Neuronal stem cell (in vitro differentiated cells): Measurements from ENCODE around the gene ALG2.
A peak's percentile ranks its signal among the peaks of the same experiment; 100 is the strongest.

Source experiments
- DNase-seq: peaks from one replicate; pipeline ENCODE4 v3.0.0-alpha.2; 2013; ENCODE audit warnings: low spot score
- H2AFZ ChIP-seq: one replicate; pipeline ENCODE4 v1.6.1; 2013; ENCODE audit warnings: mild to moderate bottlenecking, low read length, inconsistent platforms
- H2AK5ac ChIP-seq: 2 replicates; pipeline ENCODE4 v1.6.1; 2013; ENCODE audit warnings: low read depth, mild to moderate bottlenecking, inconsistent platforms, low read length, moderate library complexity, mixed read lengths
- H2BK120ac ChIP-seq: 2 replicates; pipeline ENCODE4 v1.6.1; 2013; ENCODE audit warnings: low read depth, mild to moderate bottlenecking, inconsistent platforms, low read length, moderate library complexity, mixed read lengths
- H2BK12ac ChIP-seq: one replicate; pipeline ENCODE4 v1.6.1; 2013; ENCODE audit warnings: low read length, inconsistent platforms
- H2BK15ac ChIP-seq: 2 replicates; pipeline ENCODE4 v1.6.1; 2013; ENCODE audit warnings: mild to moderate bottlenecking, low read length, inconsistent platforms, mixed read lengths
- H2BK5ac ChIP-seq: one replicate; pipeline ENCODE4 v1.6.1; 2013; ENCODE audit warnings: inconsistent platforms, mild to moderate bottlenecking, low read length, moderate library complexity
- H3K14ac ChIP-seq: one replicate; pipeline ENCODE4 v1.6.1; 2013; ENCODE audit warnings: low read length, inconsistent platforms
- H3K18ac ChIP-seq: 2 replicates; pipeline ENCODE4 v1.6.1; 2013; ENCODE audit warnings: low read length, inconsistent platforms
- H3K23ac ChIP-seq: 2 replicates; pipeline ENCODE4 v1.6.1; 2013; ENCODE audit warnings: low read depth, mild to moderate bottlenecking, mixed read lengths, low read length, inconsistent platforms; ENCODE audit not compliant: poor library complexity
- H3K27ac ChIP-seq: replicated peaks from 3 replicates; pipeline ENCODE4 v1.5.1; 2013; ENCODE audit warnings: low read length, inconsistent platforms
- H3K27me3 ChIP-seq, 3 experiments: 2 replicates each; pipeline ENCODE4 v1.6.1; 2013; ENCODE audit warnings: low read length in 3 of 3, mild to moderate bottlenecking in 2 of 3, inconsistent platforms in 1 of 3, low read depth in 1 of 3, mixed read lengths in 1 of 3, moderate library complexity in 1 of 3; ENCODE audit not compliant: control insufficient read depth in 3 of 3, insufficient read depth in 3 of 3
- H3K36me3 ChIP-seq, 2 donors: replicated peaks in 1 of 2; 2 replicates each; pipeline ENCODE4 v1.6.1; 2013; ENCODE audit warnings: low read length in 2 of 2; ENCODE audit not compliant: control insufficient read depth in 2 of 2, insufficient read depth in 2 of 2
- H3K4ac ChIP-seq: 2 replicates; pipeline ENCODE4 v1.6.1; 2013; ENCODE audit warnings: inconsistent platforms, mild to moderate bottlenecking, low read length, moderate library complexity
- H3K4me1 ChIP-seq, 2 donors: 1 replicate in 1 of 2; 2 replicates in 1 of 2; pipeline ENCODE4 v1.6.1; 2013; ENCODE audit warnings: low read length in 2 of 2, low read depth in 1 of 2; ENCODE audit not compliant: control insufficient read depth in 2 of 2, insufficient read depth in 1 of 2
- H3K4me2 ChIP-seq: one replicate; pipeline ENCODE4 v1.6.1; 2013; ENCODE audit warnings: mild to moderate bottlenecking, low read length, inconsistent platforms; ENCODE audit not compliant: insufficient read depth, poor library complexity, severe bottlenecking
- H3K4me3 ChIP-seq, 2 donors: 2 replicates each; pipeline ENCODE4 v1.5.1; 2013; ENCODE audit warnings: low read length in 2 of 2, mild to moderate bottlenecking in 2 of 2, inconsistent platforms in 1 of 2, moderate library complexity in 1 of 2
- H3K79me1 ChIP-seq: one replicate; pipeline ENCODE4 v1.6.1; 2013; ENCODE audit warnings: low read depth, mild to moderate bottlenecking, inconsistent platforms, low read length, moderate library complexity
- H3K9ac ChIP-seq: one replicate; pipeline ENCODE4 v1.6.1; 2013; ENCODE audit warnings: mild to moderate bottlenecking, low read depth, low read length, inconsistent platforms; ENCODE audit not compliant: poor library complexity
- H3K9me3 ChIP-seq, 2 donors: replicated peaks in 1 of 2; 2 replicates each; pipeline versions ENCODE3 to v1.6.1; 2013; ENCODE audit warnings: low read length in 2 of 2, mild to moderate bottlenecking in 2 of 2, inconsistent platforms in 1 of 2, low read depth in 1 of 2, mixed read lengths in 1 of 2, moderate library complexity in 1 of 2; ENCODE audit not compliant: control insufficient read depth in 2 of 2, insufficient read depth in 1 of 2
- H4K8ac ChIP-seq: one replicate; pipeline ENCODE4 v1.6.1; 2013; ENCODE audit warnings: low read depth, mild to moderate bottlenecking, inconsistent platforms, low read length, moderate library complexity
- H4K91ac ChIP-seq: one replicate; pipeline ENCODE4 v1.6.1; 2013; ENCODE audit warnings: low read length, low read depth, mild to moderate bottlenecking, inconsistent platforms; ENCODE audit not compliant: poor library complexity
- WGBS, 2 donors: extraction: QIAGEN DNeasy Blood & Tissue Kit; methylation state at CpG; one replicate each; pipeline ENCODE4 v1.1.7; 2013; ENCODE audit warnings: missing lambda C conversion rate in 2 of 2, mixed read lengths in 1 of 2; ENCODE audit not compliant: insufficient read length in 2 of 2, insufficient replicate concordance in 1 of 2; ENCODE audit errors: extremely low coverage in 2 of 2; 5-methylcytosine and 5-hydroxymethylcytosine counted together

Gene ALG2

GRCh38 chr9:99193466-99193821 is 28.3 kb downstream of the ALG2 start:
- Histone ChIP-seq H3K27me3 (peaks cover 0 to 4% (median 0%) of the 10 kb centered on the region in 3 experiments), H2BK15ac (no peak overlapping the region), H2BK12ac (no peak overlapping the region), H3K27ac (no peak overlapping the region), H3K4me3 (no peak overlapping the region), H2AFZ (no peak overlapping the region), H2BK5ac (no peak overlapping the region), H3K18ac (no peak overlapping the region), H3K14ac (no peak overlapping the region), H3K9me3 (no peaks in the 10 kb centered on the region), H3K4me2 (no peak overlapping the region), H2BK120ac (no peak overlapping the region), H3K4ac (no peak overlapping the region), H3K79me1 (no peaks in the 10 kb centered on the region), H3K23ac (no peak overlapping the region), H2AK5ac (no peak overlapping the region), H4K91ac (no peak overlapping the region), H3K4me1 (peaks cover 0 to 4% of the 10 kb centered on the region in 2 donors), H3K36me3 (no peaks in the 10 kb centered on the region), H3K9ac (no peak overlapping the region), H4K8ac (no peak overlapping the region)
- no peak for DNase-seq
- no CpG with 5 or more reads among the region's 2 CpGs for WGBS, 2 donors

DNA sequence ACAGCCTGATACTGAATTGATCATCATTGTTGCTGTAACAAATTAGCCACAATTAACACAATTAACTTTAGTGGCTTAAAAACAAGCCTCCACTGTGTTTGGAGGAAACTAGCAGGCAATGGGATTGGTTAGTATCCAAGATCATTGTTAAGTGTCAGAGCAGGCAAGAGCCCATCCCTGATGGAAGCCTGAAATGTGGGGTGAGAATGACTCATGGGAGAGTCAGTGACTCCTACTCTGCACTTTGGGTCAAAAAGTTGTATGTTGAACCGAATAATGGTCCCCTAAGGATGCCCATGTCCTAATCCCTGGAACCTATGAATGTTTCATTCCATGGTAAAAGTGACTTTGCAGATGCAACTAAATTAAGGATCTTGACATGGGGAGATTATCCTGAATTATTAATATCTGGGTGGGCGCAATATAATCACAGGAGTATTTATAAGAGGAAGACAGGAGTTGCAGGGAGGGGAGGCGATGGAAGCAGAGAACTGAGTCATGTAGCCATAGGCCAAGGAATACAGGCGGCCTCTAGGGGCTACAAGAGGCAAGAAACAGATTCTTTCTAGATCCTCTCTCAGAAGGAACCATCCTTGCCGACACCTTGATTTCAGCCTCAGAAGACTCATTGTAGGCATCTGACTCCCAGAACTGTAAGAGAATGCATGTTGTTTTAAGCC is 28.8 kb downstream of the ALG2 start:
- H3K27me3 ChIP-seq = peaks cover 0 to 5% (median 0%) of the 10 kb centered on the region in 3 experiments
- H3K14ac ChIP-seq = no peak overlapping the region
- peaks cover 0 to 3% of the 10 kb centered on the region in 2 donors for H3K4me1 ChIP-seq
- H3K36me3 ChIP-seq = no peaks in the 10 kb centered on the region
- no peaks in the 10 kb centered on the region for H3K9me3 ChIP-seq
- DNase-seq = no peak
- no peak overlapping the region for H4K91ac ChIP-seq
- H2AK5ac ChIP-seq = no peak overlapping the region
- no peaks in the 10 kb centered on the region for H3K79me1 ChIP-seq
- no peak overlapping the region for H3K9ac ChIP-seq
- H3K4ac ChIP-seq = no peak overlapping the region
- no peak overlapping the region for H3K27ac ChIP-seq
- H2BK12ac ChIP-seq = no peak overlapping the region
- no peak overlapping the region for H3K4me2 ChIP-seq
- H2BK15ac ChIP-seq = no peak overlapping the region
- no peak overlapping the region for H2BK120ac ChIP-seq
- no peak overlapping the region for H2BK5ac ChIP-seq
- no peak overlapping the region for H3K18ac ChIP-seq
- H4K8ac ChIP-seq = no peak overlapping the region
- no peak overlapping the region for H3K4me3 ChIP-seq
- H3K23ac ChIP-seq = no peak overlapping the region
- H2AFZ ChIP-seq = no peak overlapping the region
- WGBS, 2 donors = no CpG with 5 or more reads among the region's 5 CpGs

- Histone ChIP-seq H2BK15ac (no peak overlapping the region), H3K23ac (no peak overlapping the region), H3K27me3 (peaks cover 0 to 15% (median 0%) of the 10 kb centered on the region in 3 experiments), H2BK120ac (no peak overlapping the region), H3K4me2 (no peak overlapping the region), H2AK5ac (no peak overlapping the region), H3K9ac (no peak overlapping the region), H4K8ac (no peak overlapping the region), H3K18ac (no peak overlapping the region), H3K14ac (no peak overlapping the region), H2AFZ (no peak overlapping the region), H3K4me1 (no peaks in the 10 kb centered on the region), H2BK5ac (no peak overlapping the region), H3K79me1 (no peaks in the 10 kb centered on the region), H2BK12ac (no peak overlapping the region), H3K9me3 (no peaks in the 10 kb centered on the region), H4K91ac (no peak overlapping the region), H3K27ac (no peak overlapping the region), H3K4ac (no peak overlapping the region), H3K36me3 (no peaks in the 10 kb centered on the region), H3K4me3 (no peak overlapping the region)
- no peak for DNase-seq
- no CpG with 5 or more reads among the region's 3 CpGs for WGBS, 2 donors
Measured at GRCh38 chr9:99190597-99191283, 31.0 kb downstream of the ALG2 start.

DNA sequence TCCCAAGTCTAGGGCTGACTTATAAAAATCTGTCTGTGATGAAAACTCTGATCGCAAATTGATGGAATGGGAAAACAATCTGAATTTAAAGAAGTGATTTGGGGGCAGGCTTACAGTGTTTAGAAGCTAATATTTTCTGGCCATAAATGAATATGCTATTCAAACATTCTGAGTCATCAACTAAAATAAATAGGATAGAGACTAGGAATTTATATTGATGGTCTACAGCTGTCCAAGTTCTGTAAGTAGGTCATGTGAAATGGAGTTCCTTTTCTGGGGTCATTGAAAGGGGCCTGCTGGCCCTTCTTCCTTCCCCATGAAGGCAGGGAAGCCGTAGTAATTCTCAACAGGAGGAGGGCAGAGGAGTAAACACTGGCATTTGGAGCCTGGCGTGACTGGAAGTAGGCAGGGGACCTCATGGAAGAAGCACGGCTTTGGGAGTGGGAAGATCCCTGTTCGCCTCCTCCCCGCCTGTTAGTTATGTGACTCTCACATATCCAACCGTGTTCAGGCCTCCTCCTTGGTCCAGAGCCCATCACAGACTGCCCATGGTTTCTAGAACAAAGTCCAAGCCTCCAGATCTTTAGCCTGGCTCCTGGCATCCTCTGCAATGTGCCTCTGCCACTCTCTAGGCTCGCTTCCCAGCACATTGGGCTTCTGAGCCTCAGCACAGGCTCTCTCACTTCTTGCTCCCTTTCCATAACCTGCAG is 31.7 kb downstream of the ALG2 start:
- no peak overlapping the region for H3K4me3 ChIP-seq
- H3K14ac ChIP-seq = no peak overlapping the region
- H3K9me3 ChIP-seq = no peaks in the 10 kb centered on the region
- no CpG with 5 or more reads among the region's 8 CpGs for WGBS, 2 donors
- DNase-seq = no peak
- no peak overlapping the region for H3K4ac ChIP-seq
- no peaks in the 10 kb centered on the region for H3K36me3 ChIP-seq
- H3K23ac ChIP-seq = no peak overlapping the region
- H2AK5ac ChIP-seq = no peak overlapping the region
- no peak overlapping the region for H2AFZ ChIP-seq
- peaks cover 0 to 15% (median 0%) of the 10 kb centered on the region in 3 experiments for H3K27me3 ChIP-seq
- H4K91ac ChIP-seq = no peak overlapping the region
- H3K4me2 ChIP-seq = no peak overlapping the region
- no peak overlapping the region for H2BK12ac ChIP-seq
- no peak overlapping the region for H3K9ac ChIP-seq
- no peak overlapping the region for H3K18ac ChIP-seq
- H2BK5ac ChIP-seq = peak overlapping the region; percentile 42
- no peak overlapping the region for H3K27ac ChIP-seq
- no peak overlapping the region for H2BK120ac ChIP-seq
- H2BK15ac ChIP-seq = no peak overlapping the region
- H3K4me1 ChIP-seq = peaks cover 0 to under 1% of the 10 kb centered on the region in 2 donors
- H3K79me1 ChIP-seq = no peaks in the 10 kb centered on the region
- no peak overlapping the region for H4K8ac ChIP-seq
